ENCODE measurements around the gene MEIS2. TPM values are rescaled to one million over a fixed set of nuclear protein-coding genes. Genes with fewer than 3 reads are reported as not detected.
A peak's percentile ranks its signal among the peaks of the same experiment; 100 is the strongest.

Gene MEIS2
- total RNA-seq, 2 donors from 2014 or later, result 24.3 to 29.8 TPM

DNA sequence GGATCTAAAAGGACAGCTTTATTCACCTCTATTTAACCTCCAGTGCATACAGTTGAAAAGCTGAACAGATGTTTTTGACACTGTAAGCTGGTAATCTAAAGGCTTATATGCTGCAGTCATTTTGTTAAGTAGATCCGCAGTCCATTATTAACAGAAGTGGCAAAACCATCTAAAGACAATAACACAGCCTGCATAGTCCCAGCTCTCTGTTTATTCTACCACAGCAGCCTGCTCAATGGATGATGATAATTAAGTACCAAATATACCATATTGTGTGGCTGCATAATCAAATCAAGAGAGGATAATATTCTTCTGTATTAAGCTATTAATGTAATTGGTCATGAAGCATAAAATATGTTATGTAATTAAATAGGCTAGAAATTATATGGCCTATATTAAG lies 207.1 kb downstream of the MEIS2 start:
- DNase-seq (ENCODE audit: low spot score), result no peak
- TF ChIP-seq, protein P1, sequence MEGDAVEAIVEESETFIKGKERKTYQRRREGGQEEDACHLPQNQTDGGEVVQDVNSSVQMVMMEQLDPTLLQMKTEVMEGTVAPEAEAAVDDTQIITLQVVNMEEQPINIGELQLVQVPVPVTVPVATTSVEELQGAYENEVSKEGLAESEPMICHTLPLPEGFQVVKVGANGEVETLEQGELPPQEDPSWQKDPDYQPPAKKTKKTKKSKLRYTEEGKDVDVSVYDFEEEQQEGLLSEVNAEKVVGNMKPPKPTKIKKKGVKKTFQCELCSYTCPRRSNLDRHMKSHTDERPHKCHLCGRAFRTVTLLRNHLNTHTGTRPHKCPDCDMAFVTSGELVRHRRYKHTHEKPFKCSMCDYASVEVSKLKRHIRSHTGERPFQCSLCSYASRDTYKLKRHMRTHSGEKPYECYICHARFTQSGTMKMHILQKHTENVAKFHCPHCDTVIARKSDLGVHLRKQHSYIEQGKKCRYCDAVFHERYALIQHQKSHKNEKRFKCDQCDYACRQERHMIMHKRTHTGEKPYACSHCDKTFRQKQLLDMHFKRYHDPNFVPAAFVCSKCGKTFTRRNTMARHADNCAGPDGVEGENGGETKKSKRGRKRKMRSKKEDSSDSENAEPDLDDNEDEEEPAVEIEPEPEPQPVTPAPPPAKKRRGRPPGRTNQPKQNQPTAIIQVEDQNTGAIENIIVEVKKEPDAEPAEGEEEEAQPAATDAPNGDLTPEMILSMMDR (IDR thresholded peaks at IDR 0.05), result no peak
- H3K36me3 ChIP-seq, result peaks cover 25% of the 10 kb centered on the region

DNA sequence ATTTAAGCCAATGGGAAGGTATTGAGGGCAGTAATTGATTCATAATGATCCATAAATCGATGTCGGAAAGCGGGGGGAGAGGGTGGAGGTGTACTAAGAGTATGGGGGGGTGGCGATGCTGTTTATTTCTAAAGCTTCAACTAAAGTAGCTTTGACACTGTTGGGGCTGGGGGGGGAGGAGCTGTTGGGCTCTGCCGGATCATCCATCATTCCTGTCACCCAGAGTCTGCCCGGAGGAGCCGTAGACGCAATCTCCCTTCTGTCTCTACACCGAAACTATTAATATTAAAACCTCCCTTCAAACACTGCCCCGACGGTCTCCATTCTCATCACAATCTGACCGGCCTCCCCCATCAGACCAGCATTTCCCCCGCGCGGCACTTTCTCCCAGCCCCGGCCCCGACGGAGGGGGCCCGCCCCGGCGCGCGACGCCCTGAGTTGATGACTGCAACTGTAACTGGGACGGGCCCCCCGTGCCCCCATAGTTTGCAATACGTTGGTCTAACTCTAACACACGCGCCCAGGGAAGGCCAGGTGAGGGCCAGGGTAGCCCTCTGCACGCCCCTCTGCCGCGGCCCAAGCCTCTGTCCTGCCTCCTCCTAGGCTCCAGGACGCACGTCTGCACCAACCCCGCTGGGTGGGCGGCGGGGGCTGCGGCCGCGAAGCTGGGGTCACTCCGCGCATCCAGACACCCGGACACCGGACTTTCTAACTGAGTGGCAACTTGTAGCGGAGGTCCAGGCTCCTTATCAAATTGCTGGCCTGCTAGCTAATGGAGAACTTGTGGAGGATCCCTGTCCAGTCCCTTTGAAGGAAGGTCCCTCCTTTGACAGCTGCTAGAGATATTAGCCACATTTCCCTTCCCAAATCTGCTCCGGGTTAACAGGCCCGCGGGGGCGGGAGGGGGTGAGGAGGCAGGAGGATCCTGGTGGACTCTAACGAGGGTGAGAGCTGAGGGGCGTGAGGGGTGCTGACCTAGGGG lies 212.0 kb downstream of the MEIS2 start:
- no peak for DNase-seq (ENCODE audit: low spot score)
- TF ChIP-seq, protein P1 (IDR thresholded peaks at IDR 0.05), result no peak
- H3K27me3 ChIP-seq, result peaks cover 10 to 12% of the 10 kb centered on the region in 2 donors
- H3K9me3 ChIP-seq, result no peaks in the 10 kb centered on the region
- peaks cover 11% of the 10 kb centered on the region for H3K36me3 ChIP-seq
- peaks cover 0 to 21% of the 10 kb centered on the region in 2 donors for H3K4me1 ChIP-seq
- peak overlapping the region; percentile 8 to 37 for H3K4me3 ChIP-seq
- peak overlapping the region in 1 of 2 donors; percentile 0 for H3K27ac ChIP-seq

More for the DNA sequence above, 207.1 kb downstream of the MEIS2 start:
- H3K27me3 ChIP-seq, result peaks cover 0 to 2% of the 10 kb centered on the region in 2 donors
- no peak overlapping the region for H3K4me3 ChIP-seq
- peaks cover 0 to 4% of the 10 kb centered on the region in 2 donors for H3K4me1 ChIP-seq
- H3K9me3 ChIP-seq, result no peaks in the 10 kb centered on the region
- H3K27ac ChIP-seq, result no peak overlapping the region

DNA sequence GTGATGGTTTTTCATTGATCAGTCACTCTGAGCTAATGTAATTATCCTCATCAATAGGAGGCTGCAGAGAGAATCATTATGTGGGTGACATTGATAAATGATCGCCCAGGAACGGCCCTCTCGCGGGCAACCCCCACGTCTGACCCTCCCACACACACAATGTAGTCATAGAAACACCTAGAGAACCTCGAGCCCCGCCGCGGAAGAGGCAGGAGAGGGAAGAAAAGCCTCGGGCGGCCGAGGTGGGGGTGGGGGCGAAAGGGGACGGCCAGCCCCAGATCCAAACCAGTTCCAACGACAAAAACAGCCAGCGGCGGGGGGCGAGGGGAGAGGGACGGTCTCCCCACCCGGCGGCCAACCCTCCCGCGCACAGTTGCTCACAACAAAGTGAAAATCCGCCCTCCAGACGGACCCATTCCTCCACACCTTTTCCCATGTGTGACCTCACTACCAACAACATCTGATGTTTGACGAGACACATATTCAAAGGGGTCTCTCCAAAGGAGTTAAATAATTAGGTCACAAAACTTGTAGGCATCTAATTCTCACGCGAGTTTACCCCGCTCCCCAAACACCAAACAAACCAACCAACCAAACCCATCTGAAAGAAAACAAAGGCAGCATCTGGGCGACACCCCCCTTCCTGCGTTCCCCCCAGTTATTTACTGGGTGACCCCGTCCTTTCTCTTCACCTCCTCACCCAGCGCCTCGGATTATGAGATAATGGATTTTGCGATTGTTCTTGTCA lies 213.0 kb downstream of the MEIS2 start:
- Histone ChIP-seq H3K4me1 (peaks cover 0 to 30% of the 10 kb centered on the region in 2 donors), H3K27ac (no peak overlapping the region), H3K4me3 (peak overlapping the region; percentile 16 to 37), H3K27me3 (peaks cover 19 to 20% of the 10 kb centered on the region in 2 donors), H3K36me3 (peaks cover 11% of the 10 kb centered on the region), H3K9me3 (no peaks in the 10 kb centered on the region)
- TF ChIP-seq, protein P1 (IDR thresholded peaks at IDR 0.05), result no peak
- no peak for DNase-seq (ENCODE audit: low spot score)

DNA sequence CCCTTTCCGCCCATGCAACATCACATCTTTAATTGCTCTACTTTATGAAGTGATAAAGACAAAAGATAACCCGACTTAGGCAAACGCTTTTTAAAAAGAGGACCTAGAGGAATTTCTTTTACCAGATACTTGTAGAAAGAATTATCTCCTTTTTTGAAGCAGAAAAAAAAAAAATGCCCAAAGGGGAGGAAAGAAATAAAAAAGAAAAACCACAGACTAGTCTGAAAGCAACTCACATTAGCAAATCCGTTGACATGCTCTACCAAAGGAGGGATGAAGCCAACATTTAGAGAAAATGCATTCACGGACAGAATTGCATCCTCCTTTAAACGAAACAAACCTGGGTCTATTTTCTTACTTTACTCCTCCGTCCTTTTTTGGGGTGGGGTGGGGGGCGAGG lies 213.6 kb downstream of the MEIS2 start:
- peak overlapping the region in 1 of 2 donors; percentile 37 for H3K4me3 ChIP-seq
- peaks cover 4% of the 10 kb centered on the region for H3K36me3 ChIP-seq
- no peak for DNase-seq (ENCODE audit: low spot score)
- no peaks in the 10 kb centered on the region for H3K9me3 ChIP-seq
- H3K4me1 ChIP-seq, result peaks cover 0 to 31% of the 10 kb centered on the region in 2 donors
- H3K27ac ChIP-seq, result no peak overlapping the region
- TF ChIP-seq, protein P1 (IDR thresholded peaks at IDR 0.05), result no peak
- peaks cover 25 to 26% of the 10 kb centered on the region in 2 donors for H3K27me3 ChIP-seq

DNA sequence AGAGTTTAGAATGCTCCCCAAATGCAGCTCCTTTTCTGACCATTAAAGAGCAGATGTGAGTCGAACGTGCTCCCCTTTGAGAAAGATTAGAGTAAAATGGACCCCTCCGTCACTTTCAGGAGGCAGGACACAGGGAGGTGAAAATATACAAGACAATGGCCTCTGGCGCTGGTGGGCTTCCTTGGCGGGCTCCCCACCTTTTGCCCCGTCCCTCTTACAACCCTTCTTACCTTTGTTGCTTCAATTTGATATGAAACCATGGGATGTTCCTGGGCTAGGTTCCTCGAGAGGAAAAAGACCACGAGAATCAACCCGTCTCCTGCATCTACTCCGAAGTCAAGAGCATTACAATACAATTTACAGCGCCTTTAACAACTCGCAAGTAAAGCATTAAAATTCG lies 214.2 kb downstream of the MEIS2 start:
- Histone ChIP-seq H3K4me3 (no peak overlapping the region), H3K36me3 (no peaks in the 10 kb centered on the region), H3K4me1 (peaks cover 0 to 31% of the 10 kb centered on the region in 2 donors), H3K27me3 (peaks cover 29 to 30% of the 10 kb centered on the region in 2 donors), H3K9me3 (no peaks in the 10 kb centered on the region), H3K27ac (no peak overlapping the region)
- DNase-seq (ENCODE audit: low spot score), result no peak
- TF ChIP-seq, protein P1 (IDR thresholded peaks at IDR 0.05), result no peak
